ENCODE data around the gene CLSTN2.

CLSTN2 gene

DNA sequence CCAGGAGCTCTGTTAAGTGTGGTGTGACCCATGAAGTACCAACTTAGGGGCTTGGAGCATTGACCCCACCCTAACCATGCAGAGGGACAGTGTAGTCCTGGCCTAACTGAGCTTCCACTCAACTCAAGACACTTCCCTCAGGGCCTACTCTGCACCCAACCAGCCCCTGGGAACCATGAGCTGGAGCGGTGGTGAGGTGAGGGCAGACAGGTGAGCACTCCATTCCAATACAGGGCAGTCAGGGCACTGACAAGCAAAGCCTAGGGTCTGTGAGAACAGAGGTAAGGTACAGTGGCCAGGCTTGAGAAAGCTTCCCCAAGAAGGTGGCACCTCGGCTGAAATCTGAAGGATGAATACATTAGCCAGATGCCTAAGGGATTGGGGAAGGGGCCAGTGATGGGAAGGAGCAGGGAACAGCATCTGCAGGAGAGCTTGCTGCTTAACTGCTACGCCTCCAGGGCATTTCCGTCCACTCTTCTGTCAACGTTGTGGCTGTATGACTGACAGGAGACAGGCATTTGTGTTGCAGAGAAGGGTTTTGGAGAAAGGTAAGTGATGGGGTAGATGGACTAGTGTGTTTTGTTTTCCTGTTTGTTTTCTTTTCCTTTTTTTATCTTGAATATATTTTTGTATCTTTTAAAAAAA, 499.4 kb downstream of the CLSTN2 start:
- DNase-seq = no peak

DNA sequence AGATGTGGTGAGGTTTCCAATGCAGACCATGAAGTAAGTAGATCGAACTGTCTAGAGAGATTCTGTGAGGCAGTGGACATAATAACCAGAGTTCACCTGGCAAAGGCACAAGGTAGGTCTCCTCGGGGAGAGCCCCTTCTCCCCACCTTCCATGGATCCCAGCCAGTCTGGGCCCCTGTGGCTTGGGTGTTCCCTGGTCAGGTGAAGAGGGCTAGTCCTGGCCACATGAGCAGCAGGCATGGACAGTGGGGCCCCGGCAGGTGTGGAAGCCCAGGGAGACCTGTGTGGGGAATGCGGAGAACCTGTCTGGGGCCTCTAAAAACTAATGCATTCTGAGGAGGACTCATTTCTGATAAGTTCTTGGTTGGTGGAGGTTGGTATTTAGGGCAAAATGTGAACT, 501.4 kb downstream of the CLSTN2 start:
- DNase-seq = no peak

DNA sequence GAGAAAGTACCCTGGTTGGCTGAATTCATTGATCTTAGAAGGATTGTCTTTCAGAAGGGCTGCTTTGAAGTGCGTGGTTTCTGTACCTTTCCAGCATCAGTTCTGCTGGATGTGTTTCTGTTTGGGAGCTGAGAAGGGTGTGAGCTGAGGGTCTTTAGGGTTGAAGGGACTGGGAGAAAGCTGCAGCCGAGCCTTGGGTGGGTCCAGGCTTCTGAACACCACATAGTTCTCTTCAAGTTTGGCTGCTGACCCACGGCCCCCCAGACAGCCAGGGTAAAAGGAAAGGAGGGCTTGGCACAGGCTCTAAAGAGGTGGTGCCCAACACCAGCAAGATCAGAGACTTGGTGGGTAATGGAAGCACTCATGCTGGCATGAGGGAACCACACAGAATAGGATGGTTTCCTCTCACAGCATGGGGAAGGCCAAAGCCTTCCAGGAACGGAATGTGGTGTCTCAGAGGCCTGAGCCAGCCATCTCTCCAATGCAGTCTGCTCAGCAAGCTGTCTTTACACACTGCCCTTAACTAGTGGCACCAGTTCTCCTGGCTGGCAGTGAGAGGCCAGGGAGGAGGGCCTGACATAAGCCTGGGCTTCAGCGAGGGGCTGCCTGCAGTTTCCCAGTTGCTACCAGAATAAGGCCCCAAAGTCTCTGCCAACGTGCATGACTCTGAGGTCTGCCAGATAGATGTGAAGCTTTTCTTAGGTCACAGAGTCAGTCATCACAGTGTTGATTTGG, 503.9 kb downstream of the CLSTN2 start:
- DNase-seq = no peak

DNA sequence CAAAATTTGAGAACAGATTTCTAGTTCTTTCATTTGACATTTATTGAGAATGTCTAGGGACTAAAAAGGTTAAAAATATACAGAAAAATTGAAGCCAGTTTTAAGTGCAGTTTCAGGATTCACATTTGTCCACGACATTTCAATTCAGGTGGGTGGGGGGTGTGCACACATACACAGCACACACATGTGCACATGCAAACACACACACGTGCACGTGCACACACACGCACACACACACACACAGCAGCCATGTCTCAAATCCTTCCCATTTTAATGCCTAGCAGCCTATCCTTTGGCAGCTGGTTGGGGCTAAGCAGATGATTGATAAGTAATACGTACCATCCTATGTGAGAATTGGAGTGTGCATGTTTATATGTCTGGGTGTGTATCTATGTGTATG, 504.5 kb downstream of the CLSTN2 start:
- no peak for DNase-seq

DNA sequence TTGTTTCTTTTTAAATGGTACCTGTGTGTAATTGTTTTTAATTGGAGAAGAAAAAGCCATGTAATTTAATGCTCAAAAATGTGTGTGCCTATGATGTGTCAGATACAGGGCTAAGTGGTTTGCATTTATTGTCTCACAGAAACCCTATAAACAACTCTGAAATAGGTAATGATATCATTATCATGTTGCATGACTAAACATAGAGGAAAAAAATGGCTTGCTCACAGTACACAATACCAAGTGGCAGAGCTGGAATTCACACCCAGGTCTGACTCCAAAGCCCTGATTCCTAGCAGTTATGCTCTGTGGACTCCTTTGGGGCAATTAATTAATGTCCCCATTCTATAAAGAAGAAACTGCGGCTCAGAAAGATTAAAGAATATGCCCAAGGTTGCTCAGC, 505.5 kb downstream of the CLSTN2 start:
- no peak for DNase-seq

DNA sequence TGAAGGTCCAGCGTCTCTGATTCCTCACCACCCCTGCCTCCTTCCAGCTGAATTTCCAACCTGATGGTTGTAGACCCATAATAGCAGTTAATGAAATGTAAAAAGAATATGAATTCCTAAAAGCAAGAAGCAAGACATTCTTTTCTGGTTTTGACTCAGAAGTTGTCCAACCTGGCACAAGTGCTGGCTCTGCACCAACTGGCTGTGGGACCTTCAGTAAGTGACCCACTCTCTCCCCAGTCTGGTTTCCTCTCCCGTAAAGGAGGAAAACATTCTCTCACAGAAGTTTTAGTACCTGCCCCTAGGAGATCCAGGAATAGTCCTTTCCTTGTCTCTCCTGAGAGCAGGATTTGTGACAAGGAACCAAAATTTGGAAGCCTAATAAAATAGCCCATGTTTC, 506.0 kb downstream of the CLSTN2 start:
- no peak for DNase-seq

DNA sequence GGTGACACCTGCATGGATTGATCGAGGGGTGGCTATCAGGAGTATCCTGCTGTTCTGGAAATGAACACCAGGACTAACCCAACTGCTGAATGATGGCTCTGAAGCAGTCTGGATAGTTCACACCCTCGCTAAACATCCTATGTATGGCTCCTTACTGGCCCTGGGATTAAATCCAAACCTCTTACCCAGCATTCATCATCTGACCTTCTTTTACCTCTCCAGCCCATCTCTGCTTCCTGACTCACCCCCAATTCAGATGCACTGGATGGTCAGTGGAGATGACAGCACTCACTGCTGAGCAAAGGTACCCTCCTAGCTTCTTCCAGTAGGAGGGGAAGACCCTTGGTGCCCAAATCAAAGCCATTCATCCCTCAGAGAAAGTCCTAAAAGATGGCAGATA, 507.6 kb downstream of the CLSTN2 start:
- no peak for DNase-seq

DNA sequence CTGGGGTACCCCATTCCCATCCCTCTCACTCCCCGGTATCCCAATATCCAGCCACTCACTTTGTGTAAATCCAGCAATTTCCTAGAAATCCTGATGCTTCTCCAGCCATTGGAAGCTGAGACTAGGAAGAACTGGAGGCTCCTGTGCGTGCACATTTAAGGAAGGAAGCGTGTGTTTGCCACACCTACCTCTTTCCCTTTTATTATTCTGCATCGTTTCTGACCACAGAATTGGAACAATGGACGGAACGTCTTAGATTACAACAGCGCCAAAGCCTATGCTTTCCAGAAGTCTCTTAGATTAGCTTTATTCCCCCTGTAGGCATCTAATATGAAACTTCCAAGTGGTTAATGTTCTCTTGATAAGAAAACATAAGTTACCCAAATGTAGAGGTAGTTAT, 508.1 kb downstream of the CLSTN2 start:
- DNase-seq = no peak

DNA sequence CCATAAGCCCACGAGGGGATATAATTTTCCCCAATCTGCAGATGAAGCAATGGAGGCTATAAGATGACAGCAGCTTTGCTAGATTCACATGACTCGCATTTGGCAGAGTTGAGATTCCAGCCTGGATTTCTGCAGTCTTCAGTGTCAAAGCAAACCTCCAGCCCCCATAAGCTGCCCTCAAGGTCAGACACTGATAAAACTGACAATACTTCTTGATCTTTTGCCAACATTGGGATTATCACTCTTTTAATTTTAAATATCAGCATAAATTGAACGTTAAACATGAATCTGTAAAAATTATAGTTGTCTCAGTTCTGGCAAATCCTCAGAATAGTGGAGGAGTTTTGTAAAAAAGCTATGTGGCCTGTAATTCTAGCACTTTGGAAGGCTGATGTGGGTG, 508.8 kb downstream of the CLSTN2 start:
- DNase-seq = no peak

DNA sequence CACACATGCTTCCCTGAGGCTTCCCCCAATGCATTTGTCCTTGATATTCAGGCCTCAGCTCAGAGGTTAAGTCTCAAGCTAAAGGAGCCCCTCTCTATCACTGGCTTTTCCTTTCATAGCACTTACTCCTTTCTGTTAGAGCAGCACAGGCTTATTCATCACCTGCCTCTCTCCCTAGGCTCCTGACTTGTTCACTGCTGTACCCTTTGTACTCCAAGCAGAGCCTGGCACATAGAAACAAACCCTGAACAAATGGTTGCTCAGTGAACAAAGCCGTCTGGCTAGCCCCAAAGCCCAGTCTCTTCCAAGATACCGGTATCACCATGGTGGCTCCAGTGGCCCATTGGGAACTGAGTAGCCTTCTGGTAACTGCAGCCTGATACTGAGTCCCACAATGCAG, 511.7 kb downstream of the CLSTN2 start:
- no peak for DNase-seq

DNA sequence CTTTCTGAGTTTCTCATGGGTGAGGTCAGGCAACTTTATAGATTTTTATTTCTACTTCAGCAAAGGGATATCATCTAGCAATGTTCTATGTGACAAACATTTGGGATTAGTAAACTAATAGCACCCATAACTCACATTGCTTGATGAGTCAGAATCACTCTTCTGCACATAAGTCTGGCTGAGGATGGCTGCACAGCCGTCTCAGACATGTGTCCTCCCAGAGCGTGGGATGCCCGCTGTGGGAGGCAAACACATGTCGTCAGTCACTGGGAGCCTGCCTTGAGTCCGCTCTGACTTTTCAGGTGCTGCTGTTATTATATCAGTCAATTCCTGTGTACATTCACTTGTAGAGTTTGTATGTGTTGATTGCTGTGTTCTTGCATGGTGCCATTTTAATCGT, 512.2 kb downstream of the CLSTN2 start:
- DNase-seq = no peak

DNA sequence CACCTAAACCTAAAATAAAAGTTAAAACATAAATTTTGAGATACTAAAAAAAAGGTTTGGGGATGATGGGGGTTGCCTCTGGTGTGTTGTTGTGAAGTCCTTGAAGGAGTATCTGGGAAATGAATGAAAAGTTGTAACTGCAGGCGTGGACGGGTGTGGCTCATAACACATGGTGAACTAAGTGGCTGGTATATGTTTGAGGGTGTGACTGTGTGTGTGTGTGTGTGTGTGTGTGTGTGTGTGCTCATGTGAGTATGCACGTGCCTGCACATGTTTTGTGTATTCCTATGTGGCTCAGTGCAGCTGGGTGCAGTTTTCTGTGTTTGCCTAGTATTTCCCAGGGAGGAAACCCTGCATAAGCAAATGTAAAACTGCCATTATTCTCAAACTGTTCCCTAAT, 513.0 kb downstream of the CLSTN2 start:
- DNase-seq = no peak

DNA sequence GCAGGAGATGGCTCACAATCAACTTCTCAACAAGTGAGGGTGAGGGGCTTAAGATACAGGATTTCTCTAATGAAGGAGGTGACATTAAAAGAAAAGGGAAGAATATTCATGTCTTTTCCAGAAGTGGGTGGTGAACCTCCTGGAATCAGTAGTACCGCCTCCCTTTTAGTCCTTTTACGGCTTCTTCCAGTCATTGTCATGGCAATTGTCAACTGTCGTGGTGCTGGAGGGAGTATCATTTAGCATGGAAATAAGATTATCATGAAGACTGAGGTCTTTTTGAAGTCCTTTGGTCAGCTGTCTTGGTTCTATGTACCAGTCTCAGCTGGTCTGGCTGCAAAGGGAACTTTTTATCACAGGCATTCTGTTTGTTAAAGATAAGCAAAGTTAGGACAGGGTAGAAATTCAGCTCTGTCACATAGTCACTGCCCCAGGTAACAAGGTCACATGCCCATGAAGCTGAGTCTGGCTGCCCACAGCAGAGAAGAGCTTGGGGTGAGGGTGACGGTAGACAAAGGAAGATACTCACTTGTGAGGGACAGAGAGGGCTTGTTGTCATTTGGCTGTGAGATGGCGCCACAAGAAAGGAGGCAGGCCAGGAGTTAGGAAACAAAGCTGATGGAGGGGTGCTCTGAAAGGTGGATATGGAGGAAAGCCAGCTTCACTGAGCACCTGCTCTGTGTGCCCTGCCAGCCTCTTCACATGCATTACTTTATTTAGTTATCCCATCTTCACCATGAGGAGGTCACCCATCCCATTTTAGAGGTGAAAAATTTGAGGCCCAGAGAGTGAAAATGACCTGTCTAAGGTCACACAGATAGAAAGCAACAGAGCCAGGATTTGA, 514.6 kb downstream of the CLSTN2 start:
- DNase-seq = no peak

DNA sequence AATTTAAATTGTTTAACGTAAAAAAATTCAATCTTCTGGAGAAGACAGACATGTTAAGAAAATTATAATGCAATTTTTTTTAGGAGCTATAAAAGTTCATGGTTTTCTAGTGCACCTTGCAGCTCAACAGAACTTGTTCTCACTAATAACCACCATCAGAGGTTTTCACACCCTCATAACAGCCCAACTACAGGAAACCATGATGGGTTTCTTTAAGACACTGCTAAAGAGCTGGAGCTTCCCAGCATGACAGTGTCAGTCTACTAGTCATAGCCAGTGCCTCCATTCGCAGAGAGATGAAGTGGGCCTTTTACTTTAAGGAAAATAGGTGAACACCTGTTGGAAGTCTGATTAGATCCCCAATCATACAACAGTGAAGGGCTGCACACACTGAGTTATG, 518.8 kb downstream of the CLSTN2 start:
- no peak for DNase-seq

DNA sequence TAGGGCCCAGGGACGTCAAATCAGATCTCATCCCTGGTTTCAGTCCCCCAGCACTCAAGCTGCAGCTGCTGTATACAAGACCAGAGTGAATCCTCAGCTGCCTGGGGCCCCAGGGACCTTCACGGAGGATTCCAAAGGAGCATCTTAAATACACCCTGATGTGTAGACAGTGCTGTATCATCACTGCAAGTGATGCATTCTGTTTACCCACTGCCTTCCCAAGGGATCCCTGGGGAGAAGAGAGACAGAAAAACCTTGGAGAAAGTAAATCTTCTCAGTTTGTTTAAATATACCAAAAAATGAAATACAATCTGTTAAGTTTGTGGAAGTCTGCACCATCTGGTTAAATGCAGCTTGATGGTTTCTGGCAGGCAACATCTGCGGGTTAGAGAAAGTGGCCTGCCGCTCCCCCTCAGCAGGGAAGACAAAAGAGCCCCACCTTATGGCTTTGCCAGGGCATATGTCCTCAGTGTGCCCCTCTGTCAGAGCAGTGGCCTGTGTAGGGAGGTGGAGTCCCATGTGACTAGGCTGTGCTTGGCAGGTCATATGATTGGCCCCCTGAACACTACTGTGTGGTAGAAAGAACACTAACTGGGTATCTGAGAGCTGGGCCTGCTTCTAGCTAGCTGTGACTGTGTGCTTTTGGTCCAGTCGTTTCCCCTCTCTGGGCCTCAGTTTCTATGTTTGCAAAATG, 520.7 kb downstream of the CLSTN2 start:
- DNase-seq = no peak

DNA sequence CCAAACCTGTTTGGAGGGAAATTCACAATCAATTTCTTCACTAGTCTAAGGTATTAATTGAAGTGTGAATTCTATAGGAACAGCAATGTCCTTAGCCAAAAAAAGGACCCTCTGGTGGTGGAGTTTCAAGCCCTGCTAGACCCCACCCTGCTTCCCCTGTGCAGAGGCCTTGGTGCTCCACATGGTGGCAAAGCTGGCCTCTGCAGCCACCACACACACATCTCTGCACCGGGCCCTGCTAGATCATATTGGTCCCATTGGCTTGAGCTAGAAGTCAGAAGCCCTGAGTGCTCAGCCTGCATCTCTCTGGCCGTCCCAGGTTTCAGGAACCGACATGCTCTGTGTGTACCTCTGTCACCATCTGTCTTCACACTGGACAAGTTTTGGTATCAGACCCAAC, 522.0 kb downstream of the CLSTN2 start:
- DNase-seq = no peak

DNA sequence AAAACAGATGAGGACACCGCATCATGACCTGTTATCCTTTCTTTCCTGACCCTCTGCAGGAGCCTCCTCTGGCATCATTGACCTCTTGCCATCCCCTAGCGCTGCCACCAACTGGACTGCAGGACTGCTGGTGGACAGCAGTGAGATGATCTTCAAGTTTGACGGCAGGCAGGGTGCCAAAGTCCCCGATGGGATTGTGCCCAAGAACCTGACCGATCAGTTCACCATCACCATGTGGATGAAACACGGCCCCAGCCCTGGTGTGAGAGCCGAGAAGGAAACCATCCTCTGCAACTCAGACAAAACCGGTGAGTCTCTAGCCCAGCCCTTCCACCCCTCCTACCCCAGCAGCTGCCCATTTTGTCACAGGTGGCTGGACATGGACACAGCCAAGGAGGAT, 524.5 kb downstream of the CLSTN2 start:
- no peak for DNase-seq

DNA sequence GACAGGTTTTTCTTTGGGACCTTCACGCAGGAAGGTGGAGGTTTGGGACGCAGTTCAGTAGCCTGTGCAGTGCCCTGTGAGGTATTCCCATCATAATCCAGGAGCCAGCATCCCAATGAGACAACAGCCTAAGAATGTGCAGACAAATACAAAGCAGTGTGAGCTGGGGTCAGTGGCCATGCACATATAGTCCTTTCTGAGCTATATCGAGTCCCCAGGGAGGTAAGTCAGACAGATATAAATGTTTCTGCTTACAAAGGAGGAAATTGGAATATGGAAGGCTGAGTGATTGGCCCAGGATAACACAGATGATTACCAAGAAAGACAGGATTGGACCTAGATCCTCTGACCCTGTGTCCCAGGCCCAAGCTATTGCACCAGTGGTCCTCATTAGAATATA, 526.3 kb downstream of the CLSTN2 start:
- DNase-seq = no peak

DNA sequence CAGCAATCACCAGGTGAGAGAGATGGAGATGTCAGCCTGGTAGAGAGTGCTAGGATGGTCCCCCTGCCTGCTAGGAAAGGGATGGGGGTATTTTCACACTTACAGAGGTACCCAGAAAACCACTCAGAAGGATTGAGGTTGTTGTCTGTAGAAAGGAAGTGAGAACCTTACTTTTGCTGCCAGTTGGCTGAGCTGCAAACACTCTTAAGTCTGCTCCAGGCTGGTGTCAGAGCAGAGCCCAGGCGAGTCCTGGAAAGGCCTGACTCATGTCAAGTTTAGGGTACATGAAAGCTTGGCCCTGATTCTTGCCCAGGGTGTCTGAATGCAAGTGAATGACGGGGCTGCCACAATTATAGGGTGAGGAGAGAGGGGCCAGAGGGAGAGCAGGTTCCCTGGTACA, 528.4 kb downstream of the CLSTN2 start:
- no peak for DNase-seq

DNA sequence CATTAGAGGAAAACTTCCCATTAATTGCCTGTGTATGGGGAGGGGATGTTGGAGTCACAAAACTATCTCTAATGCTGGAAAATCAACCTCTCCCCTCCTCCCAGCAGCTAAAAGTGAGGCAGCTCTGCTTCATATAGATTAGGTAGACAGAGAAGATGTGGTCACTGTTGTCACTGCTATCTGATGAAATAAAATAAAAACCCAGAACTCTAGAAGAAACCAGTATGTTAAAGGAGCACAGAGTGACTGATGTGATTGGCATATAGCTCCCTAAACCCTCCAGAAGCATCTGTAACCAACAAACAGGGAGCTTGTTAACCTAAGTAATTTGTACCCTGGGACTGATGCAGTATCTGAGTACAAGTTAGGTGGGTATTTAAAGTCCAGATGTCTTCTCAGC, 531.0 kb downstream of the CLSTN2 start:
- DNase-seq = no peak

DNA sequence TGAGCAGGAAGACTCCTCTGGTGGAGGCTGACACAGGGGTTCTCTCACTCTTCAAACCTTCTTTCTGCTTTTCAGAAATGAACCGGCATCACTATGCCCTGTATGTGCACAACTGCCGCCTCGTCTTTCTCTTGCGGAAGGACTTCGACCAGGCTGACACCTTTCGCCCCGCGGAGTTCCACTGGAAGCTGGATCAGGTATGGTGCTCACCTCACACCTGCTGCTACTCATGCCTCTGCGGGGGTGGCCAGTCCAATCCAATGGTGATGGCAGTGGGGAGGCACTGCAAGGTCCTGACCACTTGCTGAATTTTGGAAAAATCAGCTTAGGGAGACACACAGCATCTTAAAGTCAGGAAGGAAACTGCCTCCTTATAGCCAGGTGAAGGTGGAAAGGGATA, 531.5 kb downstream of the CLSTN2 start:
- no peak for DNase-seq

DNA sequence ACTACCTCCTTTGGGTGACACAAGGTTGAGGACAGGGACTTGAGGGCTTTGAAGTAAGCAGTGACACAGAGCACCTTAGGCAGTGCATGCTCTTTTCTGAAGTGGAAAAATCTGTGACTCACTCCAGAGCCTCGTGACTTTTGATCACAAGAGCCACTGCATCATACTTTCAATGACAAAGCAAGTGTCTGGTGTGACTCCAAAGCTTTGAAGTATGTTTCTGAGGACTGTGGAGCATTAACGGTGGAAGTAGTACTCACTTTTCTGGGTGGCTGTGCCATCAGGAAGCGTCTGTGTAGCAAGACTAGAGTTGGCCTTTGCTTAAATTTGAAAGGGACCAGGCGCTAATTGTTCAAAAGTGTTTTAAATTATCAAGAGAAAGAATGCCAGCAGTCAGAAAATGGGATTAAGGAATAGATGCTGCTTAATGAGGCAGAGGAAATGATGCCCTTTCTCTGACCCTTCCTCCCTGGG, 532.2 kb downstream of the CLSTN2 start:
- no peak for DNase-seq

DNA sequence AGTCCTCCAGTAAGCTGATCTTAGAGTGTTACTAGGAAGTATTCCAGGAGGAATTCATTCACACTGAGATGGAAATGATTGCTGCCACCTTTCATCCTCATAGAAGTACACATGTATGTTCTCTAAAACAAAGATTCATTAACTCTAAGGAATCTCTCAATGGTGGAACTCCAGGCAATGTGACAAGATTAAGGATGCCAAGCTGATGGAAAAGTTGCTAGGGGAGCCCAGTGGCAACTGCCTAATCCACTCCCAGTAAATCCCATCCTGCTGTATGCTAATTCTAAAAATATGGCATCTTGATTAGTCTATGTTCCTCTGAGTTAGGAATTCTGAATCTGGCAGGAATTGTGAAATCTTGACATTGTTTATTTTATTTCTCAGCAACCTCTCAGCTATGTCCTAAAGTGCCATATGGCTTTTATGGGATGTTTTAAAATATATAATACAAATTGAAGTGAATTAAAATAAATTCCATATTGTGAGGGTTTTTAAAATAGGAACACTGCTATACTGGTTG, 532.9 kb downstream of the CLSTN2 start:
- no peak for DNase-seq
